A673 (cell line): ENCODE results near the gene CRPPA. TPM values are rescaled to one million over a fixed set of nuclear protein-coding genes. Genes with fewer than 3 reads are reported as not detected.
"Not testable (repeated sequence)": the region's sequence is repeated elsewhere in the genome, so short reads cannot be mapped to it uniquely, and the experiment has no call there.

Source experiments
- BruUV-seq: library from RNA; stranded (reverse); fragments of 400-500 nt; replicated peaks from 2 replicates; lab custom pipeline; 2021; lab: Mats Ljungman, UMichigan
- CTCF ChIA-PET: fragments of 300-600 bp; sonication (Branson Sonifier 250); formaldehyde crosslinking; loops from one replicate; lab custom pipeline; 2022; ENCODE audit warnings: antibody characterized with exemption; lab: Charles Lee
- POLR2A ChIA-PET: fragments of 300-600 bp; sonication (Branson Sonifier 250); formaldehyde crosslinking; loops from one replicate; lab custom pipeline; 2022; ENCODE audit warnings: antibody characterized with exemption; ENCODE audit not compliant: low non-redundant PET; lab: Charles Lee
- DNase-seq: peaks from one replicate; pipeline ENCODE4 v3.0.0-alpha.2; 2015; ENCODE audit warnings: low spot score
- H3K27ac ChIP-seq: fragments of 200-600 bp; sonication (generic); 2 replicates; pipeline ENCODE4 v1.5.1; 2016; ENCODE audit warnings: mixed run types, low read depth, mild to moderate bottlenecking, mixed read lengths, antibody characterized with exemption, low read length; ENCODE audit not compliant: poor library complexity, severe bottlenecking
- H3K27me3 ChIP-seq: fragments of 200-600 bp; sonication (generic); replicated peaks from 2 replicates; pipeline ENCODE4 v1.6.1; 2017; ENCODE audit warnings: mixed run types, low read depth, mild to moderate bottlenecking, mixed read lengths, antibody characterized with exemption, low read length; ENCODE audit not compliant: insufficient read depth, poor library complexity
- H3K36me3 ChIP-seq: fragments of 200-600 bp; sonication (generic); 2 replicates; pipeline ENCODE4 v1.6.1; 2016; ENCODE audit warnings: mixed run types, mild to moderate bottlenecking, mixed read lengths, antibody characterized with exemption, low read length; ENCODE audit not compliant: insufficient read depth, poor library complexity, severe bottlenecking
- H3K4me1 ChIP-seq: fragments of 200-600 bp; sonication (generic); 2 replicates; pipeline ENCODE4 v1.6.1; 2017; ENCODE audit warnings: mixed run types, mild to moderate bottlenecking, mixed read lengths, antibody characterized with exemption, low read length; ENCODE audit not compliant: insufficient read depth, poor library complexity, severe bottlenecking
- H3K4me3 ChIP-seq: fragments of 200-600 bp; sonication (generic); 2 replicates; pipeline ENCODE4 v1.5.1; 2016; ENCODE audit warnings: low read depth, mixed run types, mild to moderate bottlenecking, mixed read lengths, low read length; ENCODE audit not compliant: poor library complexity, severe bottlenecking
- H3K9me3 ChIP-seq: fragments of 200-600 bp; sonication (generic); 2 replicates; pipeline ENCODE4 v1.6.1; 2016; ENCODE audit warnings: mixed run types, low read depth, mild to moderate bottlenecking, mixed read lengths, antibody characterized with exemption, low read length; ENCODE audit not compliant: poor library complexity, severe bottlenecking
- EZH2 ChIP-seq: fragments of 200-600 bp; sonication (generic); IDR thresholded peaks from 2 replicates; pipeline ENCODE4 v1.6.1; 2017; ENCODE audit warnings: borderline replicate concordance, low read depth, mild to moderate bottlenecking, mixed read lengths, antibody characterized with exemption, low read length; ENCODE audit not compliant: poor library complexity, severe bottlenecking
- intact Hi-C: fragments of 100-400 bp; cut with micrococcal nuclease; formaldehyde crosslinking; loops from one replicate; pipeline ENCODE4 v1.10.0; 2022; ENCODE audit not compliant: unreplicated experiment
- total RNA-seq: library from RNA; stranded (reverse); gene quantifications from 2 replicates; pipeline ENCODE4 v1.2.3, GENCODE V29; 2021
- TF ChIP-seq, protein P1 (sequence below): fragments of 300-800, 200-600 bp; sonication (generic); conservative IDR thresholded peaks from 2 replicates; pipeline ENCODE4 v1.5.1; 2017; ENCODE audit warnings: low read depth, mild to moderate bottlenecking, antibody characterized with exemption, low read length, moderate library complexity, mixed read lengths

The CRPPA gene
- total RNA-seq, 1 experiment from 2014 or later = 0.21 TPM

DNA sequence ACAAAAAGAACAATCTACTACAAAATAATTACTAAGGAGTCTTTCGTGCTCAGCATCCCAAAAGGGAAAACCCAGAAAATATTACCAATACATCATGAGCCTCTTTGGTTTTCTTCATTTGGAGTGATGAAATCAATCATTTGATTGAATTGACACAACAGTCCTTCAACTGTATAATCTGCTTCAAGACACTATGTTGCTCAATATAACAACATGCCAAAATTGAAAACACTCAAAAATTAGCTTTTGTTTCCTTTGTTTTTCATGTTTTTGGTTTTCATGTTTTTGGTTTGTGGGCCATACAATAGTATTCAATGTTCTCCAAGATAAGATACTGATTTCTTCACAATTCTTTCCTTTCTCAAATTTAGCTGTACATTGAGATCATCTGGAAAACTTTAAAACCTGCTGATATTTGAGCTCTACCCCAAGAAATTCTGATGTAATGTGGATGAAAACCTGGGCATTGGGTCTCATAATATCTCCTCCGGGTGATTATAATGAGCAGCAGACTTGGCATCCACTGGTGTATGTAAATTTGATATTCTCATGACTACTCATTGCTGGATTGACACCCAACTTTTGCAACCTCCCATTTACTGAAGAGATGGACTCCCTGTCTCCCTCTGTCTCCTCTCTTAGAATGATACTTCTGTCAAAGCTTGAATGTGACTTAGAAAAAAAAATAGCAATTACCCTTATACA is 39.6 kb upstream of the CRPPA start:
- TF ChIP-seq, protein P1, sequence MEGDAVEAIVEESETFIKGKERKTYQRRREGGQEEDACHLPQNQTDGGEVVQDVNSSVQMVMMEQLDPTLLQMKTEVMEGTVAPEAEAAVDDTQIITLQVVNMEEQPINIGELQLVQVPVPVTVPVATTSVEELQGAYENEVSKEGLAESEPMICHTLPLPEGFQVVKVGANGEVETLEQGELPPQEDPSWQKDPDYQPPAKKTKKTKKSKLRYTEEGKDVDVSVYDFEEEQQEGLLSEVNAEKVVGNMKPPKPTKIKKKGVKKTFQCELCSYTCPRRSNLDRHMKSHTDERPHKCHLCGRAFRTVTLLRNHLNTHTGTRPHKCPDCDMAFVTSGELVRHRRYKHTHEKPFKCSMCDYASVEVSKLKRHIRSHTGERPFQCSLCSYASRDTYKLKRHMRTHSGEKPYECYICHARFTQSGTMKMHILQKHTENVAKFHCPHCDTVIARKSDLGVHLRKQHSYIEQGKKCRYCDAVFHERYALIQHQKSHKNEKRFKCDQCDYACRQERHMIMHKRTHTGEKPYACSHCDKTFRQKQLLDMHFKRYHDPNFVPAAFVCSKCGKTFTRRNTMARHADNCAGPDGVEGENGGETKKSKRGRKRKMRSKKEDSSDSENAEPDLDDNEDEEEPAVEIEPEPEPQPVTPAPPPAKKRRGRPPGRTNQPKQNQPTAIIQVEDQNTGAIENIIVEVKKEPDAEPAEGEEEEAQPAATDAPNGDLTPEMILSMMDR = no peak
- TF ChIP-seq EZH2 = no peak
- intact Hi-C loops = no loop called here
- Histone ChIP-seq H3K9me3 (no peaks in the 10 kb centered on the region), H3K27ac (no peak overlapping the region), H3K36me3 (no peaks in the 10 kb centered on the region), H3K27me3 (no peaks in the 10 kb centered on the region), H3K4me3 (no peak overlapping the region), H3K4me1 (peaks cover 43% of the 10 kb centered on the region)
- POLR2A ChIA-PET = no interaction called here
- BruUV-seq = no TSS peak
- CTCF ChIA-PET = no interaction called here
- no peak for DNase-seq

DNA sequence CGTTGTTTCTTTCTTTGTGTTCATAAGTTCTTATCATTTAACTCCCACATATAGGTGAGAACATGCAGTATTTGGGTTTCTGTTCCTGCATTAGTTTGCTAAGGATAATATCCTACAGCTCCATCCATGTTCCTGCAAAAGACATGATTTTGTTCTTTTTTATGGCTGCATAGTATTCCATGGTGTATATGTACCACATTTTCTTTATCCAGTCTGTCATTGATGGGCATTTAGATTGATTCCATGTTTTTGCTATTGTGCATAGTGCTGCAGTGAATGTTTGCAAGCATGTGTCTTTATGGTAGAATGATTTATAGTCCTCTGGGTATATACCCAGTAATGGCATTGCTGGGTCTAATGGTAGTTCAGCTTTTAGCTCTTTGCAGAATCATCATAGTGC is 35.0 kb upstream of the CRPPA start:
- DNase-seq, CTCF ChIA-PET: not testable (repeated sequence)

GRCh38 chr7:16455591-16455990 is 34.3 kb upstream of the CRPPA start:
- H3K27me3 ChIP-seq = no peaks in the 10 kb centered on the region
- intact Hi-C loops = no loop called here
- no peak overlapping the region for H3K27ac ChIP-seq
- BruUV-seq = no TSS peak
- POLR2A ChIA-PET = interaction anchor here (0.7 kb wide), 1 partner anchor 770 kb away, joined by 3 read pairs; no protein-coding TSS in a partner anchor
- no peaks in the 10 kb centered on the region for H3K36me3 ChIP-seq
- CTCF ChIA-PET = no interaction called here
- H3K9me3 ChIP-seq = no peaks in the 10 kb centered on the region
- no peak overlapping the region for H3K4me3 ChIP-seq
- H3K4me1 ChIP-seq = no peaks in the 10 kb centered on the region
- DNase-seq = no peak
- no peak for TF ChIP-seq EZH2
- TF ChIP-seq, protein P1 = no peak

More for the DNA sequence above, 35.0 kb upstream of the CRPPA start:
- POLR2A ChIA-PET, H3K4me1 ChIP-seq, H3K9me3 ChIP-seq, H3K27ac ChIP-seq, BruUV-seq, H3K4me3 ChIP-seq, H3K36me3 ChIP-seq, H3K27me3 ChIP-seq, intact Hi-C loops: not testable (repeated sequence)

GRCh38 chr7:16450366-16450765 is 29.0 kb upstream of the CRPPA start:
- Histone ChIP-seq H3K27ac (no peak overlapping the region), H3K36me3 (no peaks in the 10 kb centered on the region), H3K9me3 (no peaks in the 10 kb centered on the region), H3K27me3 (no peaks in the 10 kb centered on the region), H3K4me1 (peaks cover 12% of the 10 kb centered on the region), H3K4me3 (no peak overlapping the region)
- intact Hi-C loops = no loop called here
- POLR2A ChIA-PET = no interaction called here
- CTCF ChIA-PET = no interaction called here
- no peak for DNase-seq
- BruUV-seq = no TSS peak
- TF ChIP-seq EZH2 = no peak
- TF ChIP-seq, protein P1 = no peak
